Motor neuron (in vitro differentiated cells): ENCODE results near the gene ASB6. TPM values are rescaled to one million over a fixed set of nuclear protein-coding genes. Genes with fewer than 3 reads are reported as not detected.
A peak's percentile ranks its signal among the peaks of the same experiment; 100 is the strongest.
"Not testable (repeated sequence)": the region's sequence is repeated elsewhere in the genome, so short reads cannot be mapped to it uniquely, and the experiment has no call there.

Experiments
- ATAC-seq, 8 experiments: fragments of 200-7000 bp; cut with Tn5 transposase; replicated peaks in 6 of 8; 2 replicates each; pipeline ENCODE4 v1.8.0; 2021; ENCODE audit warnings: mild to moderate bottlenecking in 8 of 8, moderate library complexity in 8 of 8
- H3K27ac ChIP-seq, 2 donors: fragments of 250-450 bp; sonication (Bioruptor Pico); 2 replicates each; pipeline ENCODE4 v1.9.0; 2021; ENCODE audit warnings: antibody characterized with exemption in 2 of 2, mild to moderate bottlenecking in 2 of 2, moderate library complexity in 1 of 2
- H3K4me1 ChIP-seq, 2 donors: fragments of 250-450 bp; sonication (Bioruptor Pico); replicated peaks in 1 of 2; 2 replicates each; pipeline ENCODE4 v1.6.1; 2021; ENCODE audit warnings: antibody characterized with exemption in 2 of 2, mild to moderate bottlenecking in 2 of 2, moderate library complexity in 1 of 2
- H3K4me3 ChIP-seq, 5 donors: fragments of 250-450 bp; sonication (Bioruptor Pico); 2 replicates each; pipeline ENCODE4 v1.9.0; 2021; ENCODE audit warnings: antibody characterized with exemption in 5 of 5, mild to moderate bottlenecking in 5 of 5, moderate library complexity in 4 of 5
- WGBS, 10 experiments: fragments of 450-650 bp; shearing (Covaris generic); methylation state at CpG; one replicate each; pipeline ENCODE4 v1.0.0; 2022; 5-methylcytosine and 5-hydroxymethylcytosine counted together
- in situ Hi-C, 9 experiments: fragments of 400-800 bp; cut with MboI; loops; one replicate each; pipeline ENCODE4 v1.15.0; 2021; ENCODE audit warnings: low sequenced_read_pairs in 9 of 9, low pct_unique_long_range_greater_than_20kb in 2 of 9; ENCODE audit not compliant: unreplicated experiment in 9 of 9
- total RNA-seq, 8 experiments: library from RNA; unstranded; fragments of 300-600 nt; gene quantifications; 2 replicates each; pipeline versions ENCODE4 v1.2.3 to v1.2.4, GENCODE V29; 2022

The ASB6 gene
- total RNA-seq, 8 experiments from 2014 or later, result 12.0 to 44.5 (median 18.5) TPM

DNA sequence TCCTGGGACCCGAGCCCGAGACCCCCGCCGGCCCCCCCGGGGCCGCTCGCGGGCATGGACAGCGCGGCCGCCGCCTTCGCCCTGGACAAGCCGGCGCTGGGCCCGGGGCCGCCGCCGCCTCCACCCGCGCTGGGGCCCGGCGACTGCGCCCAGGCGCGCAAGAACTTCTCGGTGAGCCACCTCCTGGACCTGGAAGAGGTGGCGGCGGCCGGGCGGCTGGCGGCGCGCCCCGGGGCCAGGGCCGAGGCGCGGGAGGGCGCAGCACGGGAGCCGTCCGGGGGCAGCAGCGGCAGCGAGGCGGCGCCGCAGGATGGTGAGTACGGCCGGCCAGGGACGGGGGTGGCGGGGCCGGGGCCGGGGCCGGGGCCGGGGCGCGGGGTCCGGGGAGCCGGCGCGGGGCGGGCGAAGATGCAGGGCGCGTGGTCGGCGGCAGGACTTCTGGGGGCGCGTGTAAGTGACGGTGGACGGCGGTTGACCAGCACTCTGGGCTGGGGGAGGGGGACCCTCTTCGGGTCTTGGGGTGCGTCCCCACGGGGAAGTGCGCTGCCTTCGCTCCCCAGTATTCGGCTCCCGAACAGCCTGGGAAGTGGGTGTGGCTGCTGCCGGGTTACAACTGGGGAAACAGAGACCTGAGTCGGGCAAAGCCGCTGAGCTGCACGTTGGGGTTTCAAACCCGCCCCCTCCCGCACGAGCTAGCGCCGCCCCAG, 24.0 kb upstream of the ASB6 start:
- WGBS, 10 experiments, result 0% methylated on average over 1 of the region's 88 CpGs; no CpG with 5 or more reads in 9 of the 10 experiments
- Histone ChIP-seq H3K4me1 (peaks cover 0 to 5% of the 10 kb centered on the region in 2 donors), H3K4me3 (peak overlapping the region in 4 of 5 donors; percentile 7 to 12 (median 11)), H3K27ac (no peak overlapping the region)
- ATAC-seq, result peak in 4 of 8 experiments; percentile 6 to 55 (median 42)
- in situ Hi-C loops, result loop anchor here in 1 of 9 experiments (25.0 kb wide), 1 partner anchor 121 kb away; no protein-coding TSS in a partner anchor

DNA sequence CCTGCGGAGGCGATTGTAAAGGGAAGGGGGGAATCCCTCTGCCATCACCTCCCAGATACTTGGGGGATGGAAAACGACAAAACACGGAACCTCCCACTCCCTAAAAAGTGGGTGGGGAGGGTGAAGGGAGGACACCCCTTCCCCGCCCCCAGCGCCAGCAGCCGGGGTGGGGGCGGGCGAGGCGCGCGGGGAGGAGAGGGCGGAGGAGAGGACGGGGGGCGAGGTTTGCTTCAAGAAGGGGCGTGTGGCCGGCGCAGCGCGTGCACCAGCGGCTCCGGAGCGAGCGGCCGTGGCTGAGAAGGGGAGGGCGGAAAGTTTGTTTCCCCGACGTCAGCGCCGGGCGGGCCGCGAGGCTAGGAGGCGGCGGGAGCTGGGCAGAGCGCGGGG, 23.4 kb upstream of the ASB6 start, which contains the start of gene PRRX2:
Gene PRRX2, plus strand, starts transcription at position 259 of the 387 bp plus-strand sequence. CDS start 221 bp downstream, outside the sequence.
- no peak within 1 kb of the TSS for H3K27ac ChIP-seq
- H3K4me3 ChIP-seq, result peak within 1 kb of the TSS in 4 of 5 donors; percentile 7 to 12 (median 11)
- in situ Hi-C loops, result loop anchor here in 1 of 9 experiments (25.0 kb wide), 1 partner anchor 122 kb away; no protein-coding TSS in a partner anchor
- peaks cover 0 to 5% of the 10 kb centered on the region in 2 donors for H3K4me1 ChIP-seq
- ATAC-seq, result peak; percentile 53 to 89 (median 72)
- WGBS, 10 experiments, result 0% methylated on average over 1 of the region's 37 CpGs; no CpG with 5 or more reads in 9 of the 10 experiments

DNA sequence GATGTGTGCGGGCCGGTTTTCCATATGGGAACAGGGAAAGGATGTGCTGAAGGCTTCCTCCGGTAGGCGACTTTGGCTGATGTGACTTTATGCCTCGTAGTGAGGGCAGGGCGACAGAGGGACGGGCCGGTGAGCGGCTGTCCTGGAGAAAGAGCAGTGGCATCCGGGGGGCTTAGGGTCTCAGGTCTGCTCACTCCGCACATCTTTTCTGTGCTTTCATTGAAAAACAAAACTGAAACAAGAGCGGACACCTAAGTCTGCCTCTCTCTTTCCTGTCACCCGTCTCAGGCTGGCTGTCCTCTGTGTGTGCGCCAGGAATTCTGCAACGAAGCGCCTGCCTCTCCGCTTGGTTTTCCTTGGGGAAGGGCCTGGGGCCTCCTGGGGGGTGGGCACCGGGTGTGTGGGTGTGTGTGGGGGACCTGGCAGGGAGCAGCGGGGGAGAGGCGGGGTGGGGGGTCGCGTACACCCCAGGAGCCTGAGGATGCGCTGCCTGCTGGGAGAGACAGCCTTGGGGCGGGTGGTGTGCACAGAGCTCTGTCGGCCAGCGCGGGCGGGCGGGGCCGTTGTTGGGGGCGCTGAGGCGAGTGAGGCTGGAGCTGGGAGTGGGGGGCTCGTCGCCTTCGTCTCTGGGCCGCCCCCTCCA, 22.9 kb upstream of the ASB6 start:
- Histone ChIP-seq H3K4me3 (peak overlapping the region in 3 of 5 donors; percentile 7 to 12 (median 11)), H3K4me1 (peaks cover 0 to 5% of the 10 kb centered on the region in 2 donors), H3K27ac (no peak overlapping the region)
- in situ Hi-C loops, result loop anchor here in 1 of 9 experiments (25.0 kb wide), 1 partner anchor 122 kb away; no protein-coding TSS in a partner anchor
- 17 to 48% (median 27%) methylated on average over 2 to 12 of the region's 36 CpGs; no CpG with 5 or more reads in 4 of the 10 experiments for WGBS, 10 experiments
- peak; percentile 53 to 87 (median 75) for ATAC-seq

DNA sequence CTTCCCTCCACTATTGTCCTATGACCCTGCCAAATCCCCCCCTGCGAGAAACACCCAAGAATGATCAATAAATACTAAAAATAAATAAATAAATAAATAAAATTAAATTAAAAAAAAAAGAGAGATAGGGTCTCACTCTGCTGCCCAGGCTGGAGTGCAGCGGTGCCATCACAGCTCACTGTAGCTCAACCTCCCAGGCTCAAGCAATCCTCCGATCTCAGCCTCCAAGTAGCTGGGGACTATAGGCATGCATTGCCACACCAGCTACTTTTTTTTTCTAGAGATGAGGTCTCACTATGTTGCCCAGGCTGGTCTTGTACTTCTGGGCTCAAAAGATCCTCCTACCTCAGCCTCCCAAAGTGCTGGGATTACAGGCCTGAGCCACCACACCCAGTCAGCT, 20.3 kb upstream of the ASB6 start:
- 63 to 93% (median 78%) methylated on average over 1 to 3 of the region's 3 CpGs for WGBS, 10 experiments
- ATAC-seq, H3K27ac ChIP-seq, H3K4me1 ChIP-seq, H3K4me3 ChIP-seq: not testable (repeated sequence)
- in situ Hi-C loops, result loop anchor here in 1 of 9 experiments (25.0 kb wide), 1 partner anchor 125 kb away; no protein-coding TSS in a partner anchor

DNA sequence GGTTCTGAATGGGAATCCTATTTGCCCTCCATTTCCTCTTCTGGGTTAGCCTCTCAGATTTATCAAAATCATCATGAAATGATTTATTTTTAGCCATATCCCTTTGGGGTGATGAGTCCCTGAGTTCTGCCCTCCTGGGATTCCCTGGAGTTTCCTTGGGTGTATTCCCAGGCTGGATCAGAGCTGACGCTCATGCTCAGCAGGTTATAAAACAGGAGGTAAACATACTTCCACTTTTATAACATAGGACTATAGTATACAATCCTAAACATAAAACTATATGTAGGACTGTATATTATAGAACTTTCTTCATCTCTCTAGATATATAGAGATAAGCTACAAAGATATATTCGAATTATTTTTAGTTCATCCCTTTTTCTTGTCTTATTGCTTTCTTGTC, 19.1 kb upstream of the ASB6 start:
- in situ Hi-C loops, result loop anchor here in 1 of 9 experiments (25.0 kb wide), 1 partner anchor 126 kb away; no protein-coding TSS in a partner anchor
- Histone ChIP-seq H3K4me3 (no peak overlapping the region), H3K4me1 (peaks cover 0 to 4% of the 10 kb centered on the region in 2 donors), H3K27ac (no peak overlapping the region)
- no peak for ATAC-seq
- 44 to 100% (median 83%) methylated on average over 1 to 2 of the region's 2 CpGs; no CpG with 5 or more reads in 3 of the 10 experiments for WGBS, 10 experiments

DNA sequence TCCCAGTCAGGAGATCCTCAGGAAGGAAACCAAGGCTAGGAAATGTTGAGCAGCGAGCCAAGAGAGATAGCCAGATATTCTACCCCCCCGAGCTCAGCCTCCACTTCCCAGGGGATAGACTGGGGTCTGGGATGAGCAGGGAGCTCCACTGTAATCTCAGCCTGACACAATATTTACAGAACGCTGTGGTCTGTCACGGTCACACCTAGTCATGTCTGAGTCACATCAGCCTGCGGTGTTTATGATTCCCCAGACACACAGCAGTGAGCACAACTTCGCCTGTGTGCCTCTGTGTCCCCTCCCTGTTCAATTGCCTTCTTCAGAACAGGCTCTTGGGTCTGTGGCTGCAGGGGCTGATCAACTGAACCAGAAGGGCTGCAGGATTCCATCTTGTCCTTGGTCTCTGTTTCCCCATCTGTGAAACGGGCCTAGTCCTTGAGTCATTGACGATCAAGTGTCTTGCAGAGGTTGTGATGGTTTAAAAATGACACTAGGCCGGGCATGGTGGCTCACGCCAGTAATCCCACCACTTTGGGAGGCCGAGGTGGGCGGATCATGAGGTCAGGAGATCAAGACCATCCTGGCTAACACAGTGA, 14.9 kb upstream of the ASB6 start:
- Histone ChIP-seq H3K4me3 (no peak overlapping the region), H3K27ac (no peak overlapping the region), H3K4me1 (peaks cover 12 to 13% of the 10 kb centered on the region in 2 donors)
- in situ Hi-C loops, result loop anchor here in 1 of 9 experiments (25.0 kb wide), 1 partner anchor 130 kb away; no protein-coding TSS in a partner anchor
- ATAC-seq, result peak in 5 of 8 experiments; percentile 14 to 93 (median 45)
- 6 to 100% (median 52%) methylated on average over 2 to 6 of the region's 12 CpGs; no CpG with 5 or more reads in 3 of the 10 experiments for WGBS, 10 experiments

DNA sequence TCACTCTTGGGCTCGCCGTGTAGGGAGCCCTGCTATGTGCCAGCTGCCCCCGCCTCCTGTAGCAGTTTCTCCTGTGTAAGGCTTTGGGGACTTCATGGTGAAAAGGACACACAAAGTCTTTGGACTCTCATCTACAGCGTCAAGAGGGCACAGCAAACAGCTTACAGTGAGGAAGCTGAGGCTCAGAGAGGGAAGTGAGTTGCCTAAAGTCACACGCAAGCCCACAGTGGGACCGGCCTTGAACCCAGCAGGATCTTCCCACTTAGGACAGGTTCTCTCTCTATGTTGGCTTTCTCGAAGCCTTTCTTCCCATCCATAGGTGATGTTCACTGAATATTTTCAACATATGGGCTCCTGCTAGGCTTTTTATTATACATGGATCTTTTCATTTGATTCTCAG, 13.7 kb upstream of the ASB6 start:
- ATAC-seq, result no peak
- Histone ChIP-seq H3K27ac (no peak overlapping the region), H3K4me3 (no peak overlapping the region), H3K4me1 (peaks cover 12 to 13% of the 10 kb centered on the region in 2 donors)
- in situ Hi-C loops, result loop anchor here in 1 of 9 experiments (25.0 kb wide), 1 partner anchor 132 kb away; no protein-coding TSS in a partner anchor
- WGBS, 10 experiments, result 50 to 100% (median 73%) methylated on average over 1 to 5 of the region's 7 CpGs; no CpG with 5 or more reads in 2 of the 10 experiments

DNA sequence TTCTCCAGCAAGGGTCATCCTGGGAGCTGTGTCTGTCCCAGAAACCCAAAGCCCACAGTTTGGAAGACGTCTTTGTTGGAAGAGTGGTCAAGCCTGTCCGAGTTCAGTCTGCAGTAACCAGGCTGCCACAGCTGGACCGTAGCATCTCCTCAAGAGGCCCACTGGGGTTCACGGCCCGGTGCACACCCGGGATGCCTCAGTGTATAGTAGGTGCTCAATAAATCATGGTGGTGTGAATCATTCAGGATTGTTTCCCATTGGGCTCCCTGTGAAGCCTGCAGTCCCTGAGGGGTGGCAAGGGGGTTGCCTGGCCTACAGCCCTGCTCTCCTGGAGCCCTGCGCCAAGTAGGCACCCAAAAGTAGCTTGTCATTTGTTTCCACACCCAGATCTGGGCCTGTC, 13.2 kb upstream of the ASB6 start:
- H3K27ac ChIP-seq, result no peak overlapping the region
- H3K4me3 ChIP-seq, result no peak overlapping the region
- H3K4me1 ChIP-seq, result peaks cover 13 to 16% of the 10 kb centered on the region in 2 donors
- ATAC-seq, result no peak
- WGBS, 10 experiments, result 91 to 100% (median 98%) methylated on average over 2 to 6 of the region's 7 CpGs; no CpG with 5 or more reads in 4 of the 10 experiments
- in situ Hi-C loops, result loop anchor here in 1 of 9 experiments (25.0 kb wide), 1 partner anchor 132 kb away; no protein-coding TSS in a partner anchor

DNA sequence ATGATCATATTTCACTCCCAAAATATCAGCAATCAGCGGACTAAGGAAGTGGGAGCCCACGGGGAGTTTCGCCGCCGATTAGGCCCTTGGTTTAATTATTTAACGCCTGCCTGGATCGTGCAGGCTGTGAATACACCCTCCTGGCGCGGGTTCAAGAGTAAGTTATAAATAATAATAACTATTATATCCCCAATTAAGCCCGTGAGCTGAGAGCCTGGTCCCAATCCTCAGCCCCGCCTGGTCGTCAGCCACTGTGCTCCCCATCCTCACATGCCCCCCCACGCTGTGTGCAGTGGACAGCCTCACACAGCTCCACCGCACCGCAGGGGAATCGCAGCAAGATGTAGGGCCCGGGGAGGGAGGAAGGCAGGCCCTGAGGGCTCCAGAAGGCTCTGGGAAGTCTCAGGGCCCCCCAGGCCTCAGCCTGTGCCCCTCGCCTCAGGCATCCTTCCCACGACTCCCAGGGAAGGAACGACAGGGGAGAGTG, 12.6 kb upstream of the ASB6 start:
- in situ Hi-C loops, result loop anchor here in 1 of 9 experiments (25.0 kb wide), 1 partner anchor 133 kb away; no protein-coding TSS in a partner anchor
- H3K4me3 ChIP-seq, result no peak overlapping the region
- peak in 1 of 8 experiments; percentile 21 for ATAC-seq
- H3K27ac ChIP-seq, result no peak overlapping the region
- WGBS, 10 experiments, result 32 to 63% (median 51%) methylated on average over 1 to 12 of the region's 20 CpGs; no CpG with 5 or more reads in 2 of the 10 experiments
- peaks cover 18 to 21% of the 10 kb centered on the region in 2 donors for H3K4me1 ChIP-seq

DNA sequence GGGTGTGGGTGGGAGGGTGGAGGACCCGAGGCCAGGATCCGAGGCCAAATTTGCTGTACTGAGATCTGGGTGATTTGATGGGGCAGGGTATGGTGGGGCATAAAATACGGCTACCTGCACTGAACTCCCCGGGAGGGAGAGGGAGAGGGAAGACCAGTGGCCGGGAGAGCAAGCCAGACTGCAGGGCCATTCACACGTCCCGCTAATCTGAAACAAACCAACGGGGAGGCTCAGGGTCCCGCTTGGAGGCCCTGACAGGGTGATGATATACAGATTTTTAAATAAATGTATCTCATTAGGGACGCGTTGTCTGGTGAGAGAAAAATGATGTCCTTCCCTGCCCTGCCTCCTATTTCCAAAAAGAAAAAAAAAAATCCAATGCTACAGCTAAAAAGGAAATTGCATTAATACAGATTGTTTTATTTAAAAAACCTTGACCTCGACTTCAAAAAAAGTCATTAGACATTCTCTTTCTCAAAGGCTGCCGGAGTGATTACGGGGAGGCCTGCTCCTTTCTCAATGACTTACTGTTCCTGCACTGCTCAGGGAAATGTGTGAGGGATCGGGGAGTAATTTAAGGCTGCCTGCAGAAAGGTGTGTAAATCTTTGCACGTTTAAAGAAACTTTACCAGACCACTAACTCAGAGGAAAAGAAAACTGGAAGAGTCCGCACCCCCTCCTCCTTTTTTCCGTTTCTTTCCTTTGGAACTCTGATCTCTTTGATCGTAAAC, 12.0 kb upstream of the ASB6 start:
- no peak overlapping the region for H3K4me3 ChIP-seq
- in situ Hi-C loops, result loop anchor here in 1 of 9 experiments (25.0 kb wide), 1 partner anchor 133 kb away; no protein-coding TSS in a partner anchor
- H3K4me1 ChIP-seq, result peaks cover 19 to 21% of the 10 kb centered on the region in 2 donors
- H3K27ac ChIP-seq, result no peak overlapping the region
- peak in 5 of 8 experiments; percentile 55 to 79 (median 64) for ATAC-seq
- 26 to 70% (median 31%) methylated on average over 3 to 15 of the region's 19 CpGs for WGBS, 10 experiments

DNA sequence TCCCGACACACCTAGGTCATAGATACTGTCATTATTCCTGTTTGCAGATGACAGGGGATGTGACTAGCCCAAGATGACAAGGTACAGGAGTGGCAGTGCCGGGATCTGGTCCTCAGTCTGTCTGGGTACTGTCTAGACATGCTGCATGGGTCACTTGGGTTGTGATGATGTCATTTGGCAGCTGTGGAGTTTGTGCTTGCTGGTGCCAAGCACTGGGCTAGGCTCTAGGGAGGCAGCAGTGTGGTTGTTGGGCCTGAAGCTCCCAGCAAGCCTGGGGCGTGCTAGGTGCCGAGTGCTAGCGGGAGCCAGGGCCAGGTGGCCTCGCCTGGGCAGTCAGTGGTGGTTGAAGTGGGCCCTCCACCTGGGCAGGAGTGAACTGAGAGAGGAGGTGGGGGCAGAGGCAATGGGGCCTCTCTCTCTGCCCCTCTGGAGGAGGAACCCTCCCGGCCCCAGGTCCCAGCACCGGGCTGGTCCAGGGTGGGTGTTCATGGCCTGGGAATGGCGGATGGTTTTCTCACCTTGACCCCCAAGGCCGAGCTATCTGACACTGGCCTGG, 8.8 kb upstream of the ASB6 start:
- Histone ChIP-seq H3K4me3 (no peak overlapping the region), H3K4me1 (peaks cover 24 to 29% of the 10 kb centered on the region in 2 donors), H3K27ac (no peak overlapping the region)
- 50 to 100% (median 86%) methylated on average over 1 to 2 of the region's 10 CpGs; no CpG with 5 or more reads in 5 of the 10 experiments for WGBS, 10 experiments
- in situ Hi-C loops, result loop anchor here in 1 of 9 experiments (25.0 kb wide), 1 partner anchor 137 kb away; no protein-coding TSS in a partner anchor
- no peak for ATAC-seq
